A549 (cell line): ENCODE data around the gene GTPBP2. TPM values are rescaled to one million over a fixed set of nuclear protein-coding genes. Genes with fewer than 3 reads are reported as not detected.

Experiments used
- ATAC-seq, 2 experiments: fragments of 200-7000 bp in 1 of 2; fragments of >200 bp in 1 of 2; cut with Nextera tagmentation in 1 of 2; cut with Tn5 transposase in 1 of 2; 3 replicates each; pipeline versions ENCODE4 v1.8.0 to v1.9.1; 2018 to 2020; ENCODE audit warnings: mild to moderate bottlenecking in 1 of 2, moderate library complexity in 1 of 2
- CTCF ChIA-PET: fragments of 300-600 bp; sonication (Branson Sonifier 250); formaldehyde crosslinking; extraction: SDS; loops from one replicate; lab custom pipeline; 2021; ENCODE audit warnings: antibody characterized with exemption, inconsistent platforms; lab: Yijun Ruan, JAX
- POLR2A ChIA-PET: fragments of 350-600 bp; formaldehyde crosslinking; extraction: SDS; loops from one replicate; lab custom pipeline; 2021; ENCODE audit warnings: antibody characterized with exemption, inconsistent platforms; lab: Yijun Ruan, JAX
- DNase-seq, 2 experiments: peaks; one replicate each; pipeline versions ENCODE4 v3.0.0 to v3.0.0-alpha.2; 2011 to 2016; ENCODE audit warnings: low read depth in 1 of 2, low spot score in 1 of 2
- FAIRE-seq: peaks from 2 replicates; lab custom pipeline; 2011; peaks lifted over from hg19 to GRCh38; lab: Jason Lieb, UNC
- H3K27ac ChIP-seq, 2 experiments: fragments of >200 bp; sonication (Bioruptor Twin); formaldehyde crosslinking; 3 replicates each; pipeline ENCODE4 v1.5.1; 2016 to 2017
- H3K4me1 ChIP-seq: fragments of >200 bp; sonication (Bioruptor Twin); formaldehyde crosslinking; 3 replicates; pipeline ENCODE4 v1.6.1; 2016
- H3K4me2 ChIP-seq: fragments of >200 bp; sonication (Bioruptor Twin); formaldehyde crosslinking; 3 replicates; pipeline ENCODE4 v1.6.1; 2016
- H3K4me3 ChIP-seq: fragments of >200 bp; sonication (Bioruptor Twin); formaldehyde crosslinking; 3 replicates; pipeline ENCODE4 v1.5.1; 2016
- H3K9me3 ChIP-seq: fragments of >200 bp; sonication (Bioruptor Twin); formaldehyde crosslinking; 3 replicates; pipeline ENCODE4 v1.6.1; 2016
- BHLHE40 ChIP-seq: IDR thresholded peaks from 2 replicates; pipeline ENCODE4 v1.6.1; 2012; ENCODE audit warnings: low read depth, low read length, inconsistent platforms
- CEBPB ChIP-seq, 2 experiments: fragments of >200 bp in 1 of 2; sonication (Bioruptor Twin) in 1 of 2; formaldehyde crosslinking in 1 of 2; IDR thresholded peaks; 2 replicates each; pipeline ENCODE4 v1.6.1; 2012 to 2016
- CHD2 ChIP-seq: fragments of 150-350 bp; IDR thresholded peaks from 2 replicates; pipeline ENCODE4 v1.6.1; 2014; ENCODE audit warnings: low read length; ENCODE audit not compliant: partially characterized antibody
- CHD4 ChIP-seq: fragments of 200-600 bp; sonication (generic); IDR thresholded peaks from 2 replicates; pipeline ENCODE4 v1.6.1; 2016; ENCODE audit warnings: antibody characterized with exemption, mild to moderate bottlenecking, borderline replicate concordance
- E2F6 ChIP-seq: IDR thresholded peaks from 2 replicates; pipeline ENCODE4 v1.6.1; 2012; ENCODE audit warnings: low read depth, borderline replicate concordance
- ESRRA ChIP-seq: fragments of 150-350 bp; IDR thresholded peaks from 2 replicates; pipeline ENCODE4 v1.6.1; 2014; ENCODE audit warnings: mild to moderate bottlenecking, low read length, borderline replicate concordance
- GATA3 ChIP-seq: IDR thresholded peaks from 2 replicates; pipeline ENCODE4 v1.6.1; 2012; ENCODE audit warnings: borderline replicate concordance
- HDAC2 ChIP-seq: fragments of 200-600 bp; sonication (generic); IDR thresholded peaks from 2 replicates; pipeline ENCODE4 v1.6.1; 2016
- HOXA7 ChIP-seq: fragments of 250-450 bp; sonication (Bioruptor Pico); IDR thresholded peaks from 2 replicates; pipeline ENCODE4 v1.5.0; 2020; ENCODE audit warnings: mild to moderate bottlenecking, moderate library complexity
- HOXB5 ChIP-seq: fragments of 250-450 bp; sonication (Bioruptor Pico); IDR thresholded peaks from 2 replicates; pipeline ENCODE4 v1.5.0; 2020; ENCODE audit warnings: mild to moderate bottlenecking, moderate library complexity
- KDM1A ChIP-seq: fragments of 200-600 bp; sonication (generic); IDR thresholded peaks from 2 replicates; pipeline ENCODE4 v1.6.1; 2016; ENCODE audit warnings: low read depth, mild to moderate bottlenecking
- KDM5A ChIP-seq: fragments of 200-600 bp; sonication (generic); IDR thresholded peaks from 2 replicates; pipeline ENCODE4 v1.6.1; 2016; ENCODE audit warnings: antibody characterized with exemption, mild to moderate bottlenecking
- NPAS2 ChIP-seq: fragments of 250-450 bp; sonication (Bioruptor Pico); IDR thresholded peaks from 2 replicates; pipeline ENCODE4 v1.8.0; 2022; ENCODE audit warnings: mild to moderate bottlenecking, moderate library complexity, borderline replicate concordance
- PHF8 ChIP-seq: fragments of 200-600 bp; sonication (generic); IDR thresholded peaks from 2 replicates; pipeline ENCODE4 v1.6.1; 2016; ENCODE audit warnings: low read depth, mild to moderate bottlenecking, antibody characterized with exemption, moderate library complexity, borderline replicate concordance
- POLR2A ChIP-seq: IDR thresholded peaks from 2 replicates; pipeline ENCODE4 v1.6.1; 2012; ENCODE audit warnings: mild to moderate bottlenecking, low read length
- RCOR1 ChIP-seq: fragments of 150-350 bp; IDR thresholded peaks from 2 replicates; pipeline ENCODE4 v1.6.1; 2014; ENCODE audit warnings: antibody characterized with exemption, low read length, low read depth
- REST ChIP-seq: fragments of 200-600 bp; sonication (generic); IDR thresholded peaks from 2 replicates; pipeline ENCODE4 v1.6.1; 2016; ENCODE audit warnings: antibody characterized with exemption, mild to moderate bottlenecking, moderate library complexity
- RFX5 ChIP-seq: fragments of 450-650 bp; IDR thresholded peaks from 2 replicates; pipeline ENCODE4 v1.7.1; 2014; ENCODE audit warnings: antibody characterized with exemption, mild to moderate bottlenecking, moderate library complexity
- SMC3 ChIP-seq: fragments of >200 bp; sonication (Bioruptor Twin); formaldehyde crosslinking; IDR thresholded peaks from 3 replicates; pipeline ENCODE4 v1.6.1; 2018; ENCODE audit warnings: inconsistent platforms
- TP53 ChIP-seq: fragments of 250-450 bp; sonication (Bioruptor Pico); IDR thresholded peaks from 2 replicates; pipeline ENCODE4 v1.5.0; 2021; ENCODE audit warnings: mild to moderate bottlenecking, moderate library complexity
- ZC3H11A ChIP-seq: fragments of 450-650 bp; IDR thresholded peaks from 2 replicates; pipeline ENCODE4 v1.6.1; 2014; ENCODE audit warnings: antibody characterized with exemption, mild to moderate bottlenecking
- ZNF302 ChIP-seq: fragments of 250-450 bp; sonication (Bioruptor Pico); IDR thresholded peaks from 2 replicates; pipeline ENCODE4 v1.9.0; 2021; ENCODE audit warnings: inconsistent platforms, mild to moderate bottlenecking, moderate library complexity
- WGBS: methylation state at CpG from one replicate; pipeline ENCODE4 v1.1.6; 2017; ENCODE audit errors: missing lambda C conversion rate; 5-methylcytosine and 5-hydroxymethylcytosine counted together
- polyA plus RNA-seq, 4 experiments: library from polyadenylated mRNA; depleted of rRNA in 3 of 4; stranded (reverse); fragments of >200 nt; fragmentation: RNase III in 1 of 4; extraction: RNeasy Plus Mini Kit Qiagen cat#74134 plus additional on column Dnase treatment in 1 of 4; gene quantifications; 2 replicates in 3 of 4; 3 replicates in 1 of 4; pipeline ENCODE4 v1.2.3, GENCODE V29; 2011 to 2017
- TF ChIP-seq, protein P1 (sequence below): fragments of >200 bp; sonication (Bioruptor Twin); formaldehyde crosslinking; IDR thresholded peaks from 3 replicates; pipeline ENCODE4 v1.6.1; 2016
- TF ChIP-seq, protein P2 (sequence below): fragments of >200 bp; sonication (Bioruptor Twin); formaldehyde crosslinking; IDR thresholded peaks from 3 replicates; pipeline ENCODE4 v1.5.1; 2016
- TF ChIP-seq, protein P3 (sequence below): fragments of 450-650 bp; IDR thresholded peaks from 2 replicates; pipeline ENCODE4 v1.6.1; 2014; ENCODE audit warnings: antibody characterized with exemption

The GTPBP2 gene
- polyA plus RNA-seq, 2 of the 4 experiments (the other 2 are of a cell fraction): 28.9 to 59.6 TPM

DNA sequence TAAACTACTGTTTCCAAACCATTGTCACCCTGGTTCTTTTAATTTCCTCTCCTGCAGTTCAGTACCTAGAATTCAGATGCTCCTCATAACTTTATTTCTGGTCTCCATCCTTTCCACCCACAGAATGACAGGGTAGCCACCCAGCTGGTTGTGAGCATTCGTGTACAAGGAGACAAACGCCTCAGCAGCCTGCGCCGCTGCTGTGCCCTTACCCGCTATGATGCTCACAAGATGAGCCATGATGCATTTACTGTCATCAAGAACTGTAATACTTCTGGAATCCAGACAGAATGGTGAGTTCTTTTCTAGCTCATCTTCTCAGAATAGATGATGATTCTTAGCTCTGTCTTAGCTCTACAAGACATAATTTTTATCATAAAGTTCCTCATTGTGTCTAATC lies 18.6 kb downstream of the GTPBP2 start:
- Histone ChIP-seq H3K27ac (no peak overlapping the region), H3K4me2 (no peak overlapping the region), H3K9me3 (no peaks in the 10 kb centered on the region), H3K4me3 (no peak overlapping the region), H3K4me1 (no peaks in the 10 kb centered on the region)
- CTCF ChIA-PET: interaction anchor here (1.7 kb wide), 1 partner anchor 465 kb away, joined by 4 read pairs; no protein-coding TSS in a partner anchor
- DNase-seq: no peak
- no peak for ATAC-seq
- 96% methylated on average over 5 of the region's 5 CpGs for WGBS
- POLR2A ChIA-PET: no interaction called here
- FAIRE-seq: no peak
- TF ChIP-seq SMC3 (no peak), E2F6 (no peak), ZC3H11A (no peak), REST (no peak), ZNF302 (CRISPR knock-in tag) (no peak), CHD2 (no peak), KDM5A (no peak), HOXA7 (CRISPR knock-in tag) (no peak)
- TF ChIP-seq, protein P1, sequence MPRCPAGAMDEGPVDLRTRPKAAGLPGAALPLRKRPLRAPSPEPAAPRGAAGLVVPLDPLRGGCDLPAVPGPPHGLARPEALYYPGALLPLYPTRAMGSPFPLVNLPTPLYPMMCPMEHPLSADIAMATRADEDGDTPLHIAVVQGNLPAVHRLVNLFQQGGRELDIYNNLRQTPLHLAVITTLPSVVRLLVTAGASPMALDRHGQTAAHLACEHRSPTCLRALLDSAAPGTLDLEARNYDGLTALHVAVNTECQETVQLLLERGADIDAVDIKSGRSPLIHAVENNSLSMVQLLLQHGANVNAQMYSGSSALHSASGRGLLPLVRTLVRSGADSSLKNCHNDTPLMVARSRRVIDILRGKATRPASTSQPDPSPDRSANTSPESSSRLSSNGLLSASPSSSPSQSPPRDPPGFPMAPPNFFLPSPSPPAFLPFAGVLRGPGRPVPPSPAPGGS: no peak

GRCh38 chr6:43609402-43609801 lies 19.7 kb downstream of the GTPBP2 start:
- ChIA-PET POLR2A (no interaction called here), CTCF (interaction anchor here (0.9 to 5.6 kb wide), 7 partner anchors 11 to 470 kb away, joined by 3 to 45 read pairs (median 7); partner anchors contain the start of gene GTPBP2)
- no peak overlapping the region for H3K27ac ChIP-seq
- H3K9me3 ChIP-seq: no peaks in the 10 kb centered on the region
- H3K4me2 ChIP-seq: no peak overlapping the region
- ATAC-seq: no peak
- DNase-seq: no peak
- FAIRE-seq: no peak
- TF ChIP-seq TP53 (CRISPR knock-in tag): no peak
- TF ChIP-seq GATA3: no peak
- TF ChIP-seq, protein P2, sequence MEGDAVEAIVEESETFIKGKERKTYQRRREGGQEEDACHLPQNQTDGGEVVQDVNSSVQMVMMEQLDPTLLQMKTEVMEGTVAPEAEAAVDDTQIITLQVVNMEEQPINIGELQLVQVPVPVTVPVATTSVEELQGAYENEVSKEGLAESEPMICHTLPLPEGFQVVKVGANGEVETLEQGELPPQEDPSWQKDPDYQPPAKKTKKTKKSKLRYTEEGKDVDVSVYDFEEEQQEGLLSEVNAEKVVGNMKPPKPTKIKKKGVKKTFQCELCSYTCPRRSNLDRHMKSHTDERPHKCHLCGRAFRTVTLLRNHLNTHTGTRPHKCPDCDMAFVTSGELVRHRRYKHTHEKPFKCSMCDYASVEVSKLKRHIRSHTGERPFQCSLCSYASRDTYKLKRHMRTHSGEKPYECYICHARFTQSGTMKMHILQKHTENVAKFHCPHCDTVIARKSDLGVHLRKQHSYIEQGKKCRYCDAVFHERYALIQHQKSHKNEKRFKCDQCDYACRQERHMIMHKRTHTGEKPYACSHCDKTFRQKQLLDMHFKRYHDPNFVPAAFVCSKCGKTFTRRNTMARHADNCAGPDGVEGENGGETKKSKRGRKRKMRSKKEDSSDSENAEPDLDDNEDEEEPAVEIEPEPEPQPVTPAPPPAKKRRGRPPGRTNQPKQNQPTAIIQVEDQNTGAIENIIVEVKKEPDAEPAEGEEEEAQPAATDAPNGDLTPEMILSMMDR: no peak
- no peak for TF ChIP-seq RCOR1
- TF ChIP-seq ESRRA: no peak
- TF ChIP-seq RFX5: no peak
- TF ChIP-seq NPAS2 (CRISPR knock-in tag): no peak
- no peak for TF ChIP-seq POLR2A
- no peak for TF ChIP-seq CHD4
- TF ChIP-seq HDAC2: no peak
- TF ChIP-seq CEBPB (IDR thresholded peaks at IDR 0.05): no peak
- no peak for TF ChIP-seq BHLHE40
- TF ChIP-seq, protein P3, sequence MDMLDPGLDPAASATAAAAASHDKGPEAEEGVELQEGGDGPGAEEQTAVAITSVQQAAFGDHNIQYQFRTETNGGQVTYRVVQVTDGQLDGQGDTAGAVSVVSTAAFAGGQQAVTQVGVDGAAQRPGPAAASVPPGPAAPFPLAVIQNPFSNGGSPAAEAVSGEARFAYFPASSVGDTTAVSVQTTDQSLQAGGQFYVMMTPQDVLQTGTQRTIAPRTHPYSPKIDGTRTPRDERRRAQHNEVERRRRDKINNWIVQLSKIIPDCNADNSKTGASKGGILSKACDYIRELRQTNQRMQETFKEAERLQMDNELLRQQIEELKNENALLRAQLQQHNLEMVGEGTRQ: no peak
- no peak for TF ChIP-seq PHF8
- no peak for TF ChIP-seq REST
- TF ChIP-seq HOXB5: no peak
- no peak for TF ChIP-seq KDM1A
- TF ChIP-seq, all 56 proteins: peak for 0
- no peaks in the 10 kb centered on the region; the same call in 2 of the 3 replicates for H3K4me1 ChIP-seq
- no peak overlapping the region for H3K4me3 ChIP-seq
- 96% methylated on average over 1 of the region's 1 CpG for WGBS
